ENCODE results near the gene SUV39H1.
A peak's percentile ranks its signal among the peaks of the same experiment; 100 is the strongest.
"Not testable (repeated sequence)": the region's sequence is repeated elsewhere in the genome, so short reads cannot be mapped to it uniquely, and the experiment has no call there.

SUV39H1 gene

GRCh38 chrX:48696301-48696908 lies at the start of gene SUV39H1:
TSS of gene SUV39H1 (plus strand) at chrX:48696734. CDS start at chrX:48696785, 51 bp downstream.
- DNase-seq: peak; percentile 93

GRCh38 chrX:48648336-48648751 lies 48.2 kb upstream of the SUV39H1 start:
- peak; percentile 39 for DNase-seq

- no peak for DNase-seq
Observed at GRCh38 chrX:48649102-48649501, 47.4 kb upstream of the SUV39H1 start.

GRCh38 chrX:48652055-48652579 lies 44.4 kb upstream of the SUV39H1 start:
- not testable (repeated sequence) for DNase-seq

GRCh38 chrX:48654746-48655145 lies 41.8 kb upstream of the SUV39H1 start:
- DNase-seq: not testable (repeated sequence)

- DNase-seq: not testable (repeated sequence)
Observed at GRCh38 chrX:48659686-48660085, 36.8 kb upstream of the SUV39H1 start.

- no peak for DNase-seq
Observed at GRCh38 chrX:48663241-48663640, 33.3 kb upstream of the SUV39H1 start.

- DNase-seq: no peak
Observed at GRCh38 chrX:48664156-48664555, 32.4 kb upstream of the SUV39H1 start.

- no peak for DNase-seq
Observed at GRCh38 chrX:48665991-48666390, 30.5 kb upstream of the SUV39H1 start.

- no peak for DNase-seq
Observed at GRCh38 chrX:48666649-48667048, 29.9 kb upstream of the SUV39H1 start.

- DNase-seq: no peak
Observed at GRCh38 chrX:48667509-48667908, 29.0 kb upstream of the SUV39H1 start.

GRCh38 chrX:48668187-48668586 lies 28.3 kb upstream of the SUV39H1 start:
- not testable (repeated sequence) for DNase-seq

- DNase-seq: peak; percentile 94
Observed at GRCh38 chrX:48676106-48676892, 20.2 kb upstream of the SUV39H1 start.

- DNase-seq: peak; percentile 32
Observed at GRCh38 chrX:48676893-48677270, 19.7 kb upstream of the SUV39H1 start.

- DNase-seq: no peak
Observed at GRCh38 chrX:48677516-48677915, 19.0 kb upstream of the SUV39H1 start.

- not testable (repeated sequence) for DNase-seq
Observed at GRCh38 chrX:48680467-48680866, 16.1 kb upstream of the SUV39H1 start.

- DNase-seq: not testable (repeated sequence)
Observed at GRCh38 chrX:48680925-48681324, 15.6 kb upstream of the SUV39H1 start.

- DNase-seq: no peak
Observed at GRCh38 chrX:48681539-48682183, 14.9 kb upstream of the SUV39H1 start.

GRCh38 chrX:48682795-48683194 lies 13.7 kb upstream of the SUV39H1 start:
- not testable (repeated sequence) for DNase-seq

GRCh38 chrX:48683411-48683982 lies 13.0 kb upstream of the SUV39H1 start, which contains the start of gene WAS:
TSS of gene WAS (plus strand) at chrX:48683799. CDS start at chrX:48683854, 55 bp downstream.
- peak; percentile 35 for DNase-seq

GRCh38 chrX:48684134-48684533 lies 12.4 kb upstream of the SUV39H1 start:
- no peak for DNase-seq

GRCh38 chrX:48685416-48685815 lies 11.1 kb upstream of the SUV39H1 start:
- no peak for DNase-seq

- DNase-seq: no peak
Observed at GRCh38 chrX:48688531-48689150, 7.9 kb upstream of the SUV39H1 start.
